GM18909 (cell line): ENCODE data around the gene ASPG.
"Not testable (repeated sequence)": the region's sequence is repeated elsewhere in the genome, so short reads cannot be mapped to it uniquely, and the experiment has no call there.

ENCODE experiments used
- ATAC-seq: cut with Tn5 transposase; IDR thresholded peaks from one replicate; pipeline ENCODE4 v1.9.1; 2021; ENCODE audit warnings: mild to moderate bottlenecking; ENCODE audit not compliant: unreplicated experiment, poor library complexity

ASPG gene

DNA sequence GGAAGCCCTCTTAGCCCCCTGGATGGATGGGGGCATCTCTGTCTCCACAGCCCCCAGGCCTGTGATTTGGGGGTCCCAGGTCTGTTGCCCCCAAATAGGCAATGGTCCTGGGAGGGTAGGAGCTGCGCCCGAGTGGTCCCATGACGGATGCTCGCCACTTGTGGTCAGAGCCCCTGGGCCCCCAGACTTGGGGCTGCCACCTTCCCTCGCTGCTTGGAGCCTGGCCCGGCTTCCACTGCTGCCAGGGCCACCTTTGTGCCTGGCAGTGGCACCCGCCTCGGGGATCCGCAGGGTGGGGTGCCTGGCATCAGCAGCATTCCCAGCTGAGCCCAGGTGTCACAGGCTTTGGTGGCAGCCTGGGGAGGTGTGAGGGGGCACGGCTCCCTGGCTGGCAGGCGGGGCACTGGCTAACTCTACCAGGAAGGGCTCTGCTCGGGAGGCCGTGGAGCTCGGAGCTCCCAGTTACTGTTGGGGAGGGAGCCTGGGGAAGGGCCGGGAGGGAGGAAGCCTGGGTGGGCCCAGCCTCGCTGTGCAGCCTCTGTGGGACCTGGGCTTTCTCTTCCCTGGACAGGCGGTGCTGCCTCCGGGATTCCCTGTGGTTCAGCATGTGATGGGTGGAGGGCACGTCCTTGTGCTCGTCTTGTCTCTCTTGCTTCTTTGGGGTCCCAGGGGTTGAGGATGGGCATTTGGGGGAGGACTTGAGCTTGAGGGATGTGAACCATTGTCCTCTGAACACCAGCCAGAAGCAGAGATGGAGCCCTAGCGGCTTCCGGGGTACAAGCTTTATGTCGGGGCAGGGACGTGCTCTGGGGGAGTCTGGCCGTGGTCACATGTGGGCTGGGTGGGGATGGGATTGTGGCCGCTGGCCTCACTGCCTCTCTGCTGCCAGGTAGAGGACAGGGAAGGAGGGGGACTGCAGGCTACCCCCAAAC lies 58.3 kb downstream of the ASPG start:
- ATAC-seq: no peak

DNA sequence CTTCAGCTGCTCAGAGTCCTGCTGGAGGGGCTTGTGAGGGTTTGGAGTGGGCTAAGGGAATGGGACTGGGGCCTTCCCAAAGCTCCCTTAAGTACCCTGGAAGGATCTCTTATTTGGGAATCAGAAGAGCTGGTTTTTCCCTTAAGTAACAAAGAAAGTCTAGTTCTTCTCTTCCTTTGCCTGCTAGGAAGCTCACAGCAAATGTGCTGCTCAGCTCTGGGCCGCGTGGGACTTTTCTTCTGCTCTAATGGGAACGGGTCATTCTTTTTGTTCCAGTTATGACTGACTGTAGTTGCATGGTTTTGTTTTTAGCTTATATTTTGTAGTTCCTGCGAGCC lies 58.9 kb downstream of the ASPG start:
- no peak for ATAC-seq

DNA sequence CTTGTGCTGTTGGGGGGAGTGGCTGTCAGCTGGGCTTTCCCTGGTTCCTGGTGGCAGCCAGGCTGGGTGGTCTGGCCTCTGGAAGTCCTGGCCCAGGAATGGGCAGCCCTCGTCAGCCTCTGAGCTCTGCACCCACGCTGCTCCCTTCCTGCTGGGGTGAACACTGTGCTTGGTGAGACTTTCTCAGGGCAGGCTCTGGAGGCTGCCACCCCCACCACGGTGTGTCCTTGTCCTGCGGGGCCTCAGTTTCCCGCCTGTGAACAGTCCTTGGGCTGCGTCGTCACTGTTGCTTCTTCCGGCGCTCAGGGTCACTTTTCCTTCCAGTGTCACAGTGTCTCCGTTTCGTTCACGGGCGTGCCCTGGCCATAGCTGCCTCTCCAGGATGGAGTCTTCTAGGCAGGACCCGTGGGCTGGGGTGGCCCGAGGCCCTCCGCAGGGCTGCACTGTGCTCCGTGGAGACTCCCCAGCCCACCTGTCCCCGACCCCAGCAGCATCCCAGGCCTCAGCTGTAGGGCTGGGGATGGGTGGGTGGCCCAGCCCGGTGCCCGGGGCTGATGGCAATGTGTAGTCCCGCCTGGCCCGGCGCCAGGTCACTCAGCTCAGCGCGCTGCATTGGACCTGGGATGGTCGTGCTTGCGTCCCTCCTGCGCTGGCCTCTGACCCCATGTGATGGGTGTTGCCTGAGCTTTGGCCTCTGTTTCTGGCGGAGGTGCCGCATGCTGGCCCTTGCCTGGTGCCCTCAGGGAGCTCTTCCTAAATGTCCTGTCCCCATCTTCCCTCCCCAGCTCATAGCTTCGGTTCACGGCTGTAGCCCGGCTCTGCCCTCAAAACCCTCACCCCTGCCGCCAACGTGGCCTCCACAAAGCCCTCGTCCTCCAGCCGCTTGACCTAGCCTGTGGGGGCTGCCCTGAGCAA lies 59.7 kb downstream of the ASPG start:
- no peak for ATAC-seq

DNA sequence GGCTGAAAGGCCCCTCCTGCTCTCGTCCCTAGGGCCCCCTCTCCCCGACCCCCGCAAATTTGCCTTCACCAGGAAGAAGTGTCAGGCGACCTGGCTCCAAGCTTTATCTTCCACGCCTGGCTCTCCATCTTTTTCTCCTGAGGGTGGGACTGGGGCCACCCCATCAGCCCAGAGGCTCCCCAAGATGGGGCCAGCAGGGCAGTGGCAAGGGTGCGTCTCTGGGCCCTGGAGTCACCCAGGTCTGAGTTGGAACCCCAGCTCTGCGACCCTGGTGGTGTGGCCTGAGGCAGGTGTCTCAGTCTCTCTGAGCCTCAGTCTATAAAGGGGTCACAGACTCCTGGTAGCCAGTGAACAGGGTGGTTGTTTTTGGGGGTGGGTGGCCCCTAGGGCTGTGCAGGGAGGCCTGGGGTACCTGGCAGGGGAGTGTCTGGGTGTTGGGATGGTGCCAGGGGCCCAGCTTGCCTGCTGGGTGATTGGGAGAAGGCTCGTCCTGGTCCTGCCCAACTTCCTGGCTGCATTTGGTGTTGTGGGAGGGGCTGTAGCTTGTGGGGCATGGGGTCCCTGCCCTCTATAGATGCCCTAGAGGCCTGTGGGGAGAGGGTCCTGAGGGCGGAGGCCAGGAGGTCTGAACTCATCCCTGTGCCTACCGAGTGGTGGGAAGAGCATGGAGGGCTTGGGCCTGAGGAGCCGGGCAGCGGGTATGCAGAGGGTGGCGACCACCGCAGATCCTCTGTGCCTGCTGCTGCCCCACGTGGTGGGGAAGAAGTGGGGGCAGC lies 60.5 kb downstream of the ASPG start:
- no peak for ATAC-seq

DNA sequence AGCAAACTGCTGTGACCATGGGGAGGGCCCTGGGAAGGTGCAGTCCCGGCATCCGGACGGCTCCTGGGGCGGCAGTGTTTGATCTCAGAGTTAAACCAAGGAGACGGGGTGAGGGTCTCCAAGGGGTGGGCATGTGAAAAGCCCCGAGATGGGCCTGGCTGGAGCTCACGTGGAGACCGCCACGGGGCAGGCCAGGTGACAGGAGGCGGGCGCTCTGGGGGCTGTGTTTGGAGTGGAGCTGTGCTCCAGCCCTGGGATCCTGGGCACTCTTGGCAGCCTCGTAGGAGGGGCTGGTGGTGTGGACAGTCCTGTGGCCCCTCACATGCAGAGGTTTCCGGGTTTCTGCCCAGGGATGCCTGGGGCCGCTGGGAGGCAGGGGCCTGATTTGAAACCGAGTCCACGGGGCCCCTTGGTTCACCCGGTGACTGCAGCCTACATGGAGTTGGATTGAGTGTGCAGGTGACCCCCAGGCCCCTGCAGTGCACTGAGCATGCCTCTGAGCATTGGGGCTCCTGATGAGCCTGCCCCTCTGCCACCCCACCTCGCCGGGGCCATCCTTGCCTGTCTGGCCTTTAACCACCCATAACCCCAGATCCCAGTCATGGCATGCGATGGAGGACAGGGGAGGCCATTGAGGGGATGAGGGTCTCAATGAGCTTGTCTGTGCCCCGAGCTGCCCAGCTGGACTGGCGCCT lies 61.3 kb downstream of the ASPG start:
- no peak for ATAC-seq

DNA sequence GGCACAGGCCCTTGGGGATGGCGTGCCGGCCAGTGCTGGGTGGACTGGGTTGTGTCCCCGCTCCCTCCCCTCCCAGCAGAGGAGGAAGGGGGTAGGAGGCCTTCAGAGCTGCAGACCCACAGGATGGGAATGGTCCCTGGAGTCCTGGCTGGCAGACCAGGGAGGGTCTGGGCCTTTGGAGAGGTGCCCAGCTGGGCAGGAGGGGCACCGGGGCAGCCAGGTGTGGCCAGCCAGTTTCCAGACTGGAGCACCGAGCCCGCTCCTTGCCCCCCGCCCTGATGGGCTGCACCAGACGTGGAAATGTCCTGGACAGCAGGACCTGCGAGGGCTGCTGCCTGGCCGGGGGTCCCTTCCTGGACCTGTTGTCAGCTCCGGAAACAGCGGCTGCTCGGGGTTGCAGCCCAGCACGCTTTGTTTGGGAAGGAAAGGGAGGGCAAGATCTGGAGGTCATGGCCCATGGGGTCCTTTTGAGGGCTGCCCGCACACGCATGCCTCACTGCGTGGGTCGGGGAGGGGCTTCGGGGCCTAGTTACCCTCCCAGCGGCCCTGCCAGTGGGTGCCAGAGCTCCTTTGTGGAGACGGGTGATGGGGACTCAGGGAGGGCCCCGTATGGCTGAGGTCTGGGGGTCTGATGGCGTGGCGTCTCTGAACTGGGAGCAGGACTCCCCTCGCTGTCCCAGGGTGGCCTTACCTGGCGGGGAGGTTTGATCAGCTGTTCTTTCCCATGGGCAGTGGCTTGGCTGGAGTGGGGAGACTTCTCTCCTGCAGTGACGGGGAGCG lies 62.0 kb downstream of the ASPG start:
- ATAC-seq: no peak

DNA sequence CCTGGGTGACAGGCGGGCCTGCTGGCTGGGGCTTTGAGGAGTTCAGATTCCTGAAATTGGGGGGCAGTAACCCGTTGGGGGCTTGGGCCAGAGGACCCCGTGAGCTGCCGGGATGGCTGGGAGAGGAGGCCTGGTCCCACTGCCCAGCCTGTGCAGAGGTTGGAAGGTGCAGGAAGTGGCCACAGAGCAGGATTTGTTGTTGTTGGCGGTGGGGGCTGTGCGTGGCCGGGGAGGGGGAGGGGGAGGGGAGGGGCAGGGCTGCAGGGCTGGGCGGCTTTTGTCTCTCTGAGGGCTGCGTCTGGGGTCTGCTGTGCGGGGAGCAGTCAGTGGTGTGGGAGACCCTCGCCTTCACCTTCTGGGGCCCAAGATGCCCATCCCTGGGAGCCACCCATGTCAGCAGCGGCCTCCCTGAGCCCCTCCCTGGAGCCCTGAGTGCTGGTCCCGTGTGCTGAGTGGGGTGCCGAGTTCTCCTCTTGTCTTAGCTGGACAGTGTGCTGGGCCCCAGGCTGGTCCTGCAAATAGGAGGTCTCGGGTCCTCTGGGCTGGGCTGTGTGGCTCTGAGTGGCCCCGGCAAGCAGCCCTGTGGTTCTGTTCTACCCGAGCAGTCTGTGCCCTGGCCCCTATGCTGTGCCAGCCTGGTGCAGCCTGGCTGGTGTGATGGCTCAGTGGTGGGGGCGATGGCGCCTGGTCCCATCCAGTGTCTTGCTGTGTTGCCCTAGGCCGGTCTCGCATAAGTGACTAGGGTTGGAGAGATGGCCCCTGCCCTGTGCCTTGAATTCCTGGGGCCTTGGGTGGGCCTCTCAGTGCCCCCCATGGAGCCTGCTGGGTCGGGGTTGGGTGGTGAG lies 63.2 kb downstream of the ASPG start:
- ATAC-seq: no peak

DNA sequence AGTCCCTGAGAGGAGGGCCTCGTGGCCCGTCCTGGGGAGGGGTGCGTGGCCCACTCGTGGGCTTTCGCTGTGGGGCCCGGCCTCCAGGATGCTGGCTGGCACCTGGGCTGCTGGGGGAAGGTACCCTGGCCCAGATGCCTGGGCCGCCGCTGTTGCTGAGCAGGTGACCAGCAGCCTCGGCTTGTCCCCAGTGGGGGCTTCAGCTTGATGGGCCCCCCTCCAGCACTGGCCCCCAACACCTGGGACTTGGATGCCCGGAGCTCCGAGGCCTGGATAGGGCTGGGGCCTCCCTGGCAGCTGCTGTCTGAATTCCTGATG lies 63.7 kb downstream of the ASPG start:
- ATAC-seq: no peak

DNA sequence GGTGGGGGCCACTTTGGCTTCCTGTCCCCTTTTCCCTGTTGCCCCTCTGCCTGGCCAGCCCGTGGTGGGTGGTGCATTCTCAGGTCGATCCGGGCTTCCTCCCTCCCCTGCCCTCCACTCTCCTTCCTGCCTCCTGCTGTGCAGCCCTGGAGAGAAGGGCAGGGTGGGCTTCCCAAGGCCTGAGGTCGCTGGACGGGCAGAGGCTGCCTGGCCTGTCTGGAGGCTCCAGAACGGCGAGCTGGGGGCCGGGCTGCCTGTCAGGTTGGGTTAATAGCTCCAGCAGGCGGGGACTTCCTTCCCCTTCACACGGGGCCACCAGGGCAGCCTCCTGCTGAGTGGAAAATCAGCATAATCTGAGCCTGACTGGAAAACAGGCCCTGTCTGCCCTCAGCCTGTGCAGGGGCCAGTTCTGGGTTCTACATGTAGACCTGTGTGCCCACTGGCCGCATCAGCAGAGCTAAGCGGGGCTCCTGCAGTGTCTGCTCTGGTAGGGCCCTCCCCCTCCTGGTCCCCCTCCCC lies 64.2 kb downstream of the ASPG start:
- ATAC-seq: no peak

DNA sequence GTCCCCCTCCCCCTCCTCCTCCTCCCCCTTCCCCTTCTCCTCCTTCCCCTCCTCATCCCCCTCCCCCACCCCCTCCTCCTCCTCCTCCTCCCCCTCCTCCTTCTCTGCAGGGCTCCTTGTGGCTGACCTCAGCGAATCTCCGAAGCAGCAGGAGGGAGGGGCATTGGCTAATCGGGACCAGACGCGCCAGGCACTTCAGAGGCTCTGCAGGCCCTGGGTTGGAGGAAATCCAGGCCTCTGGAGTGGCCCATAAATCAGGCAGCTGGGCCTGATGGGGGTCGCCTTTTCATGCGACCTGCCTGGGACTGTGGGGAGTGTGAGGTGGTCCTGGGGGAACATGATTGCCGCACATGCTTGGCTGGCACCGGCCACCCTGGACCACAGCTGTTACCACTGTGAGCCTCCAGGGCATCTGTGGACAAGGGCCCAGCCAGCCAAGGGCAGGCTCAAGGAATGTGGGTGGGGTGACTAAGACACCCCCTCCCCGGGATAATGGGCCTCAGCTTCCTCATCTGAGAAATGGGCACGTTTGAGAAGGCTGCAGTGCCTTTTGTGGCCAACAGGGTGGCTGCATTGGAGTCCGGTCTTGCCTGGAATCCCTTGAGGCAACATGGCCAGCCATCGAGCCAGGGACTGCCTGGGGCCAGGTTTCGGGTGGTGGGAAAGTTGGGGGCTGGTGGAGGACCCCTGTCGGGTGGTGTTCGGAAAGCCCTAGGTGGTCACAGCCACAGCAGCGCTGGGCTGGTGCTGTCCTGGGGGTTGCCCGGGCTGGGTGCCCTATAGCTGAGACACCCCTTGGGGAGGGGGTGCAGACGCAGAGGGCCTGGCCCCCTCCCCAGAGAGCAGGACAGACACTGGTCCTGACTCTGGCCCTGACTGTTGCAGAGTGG lies 64.9 kb downstream of the ASPG start:
- ATAC-seq: no peak

DNA sequence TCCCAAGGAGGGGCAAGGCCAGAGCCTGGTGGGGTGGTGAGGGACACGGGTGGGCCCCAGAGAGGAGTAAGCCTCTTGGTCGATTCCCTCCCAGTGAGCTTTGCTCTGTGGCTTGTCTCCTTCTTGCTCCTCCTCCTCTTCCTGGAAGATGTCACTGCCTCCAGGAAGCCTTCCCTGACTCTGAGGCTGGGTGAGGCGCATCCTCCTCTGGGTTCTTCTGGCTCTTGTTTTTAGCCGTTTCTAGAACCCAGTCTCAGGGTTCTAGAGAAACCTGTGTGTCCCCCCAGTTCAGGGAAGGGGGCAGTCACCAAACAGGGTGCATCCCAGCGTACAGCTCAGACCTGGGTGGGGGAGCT lies 65.5 kb downstream of the ASPG start:
- ATAC-seq: no peak

DNA sequence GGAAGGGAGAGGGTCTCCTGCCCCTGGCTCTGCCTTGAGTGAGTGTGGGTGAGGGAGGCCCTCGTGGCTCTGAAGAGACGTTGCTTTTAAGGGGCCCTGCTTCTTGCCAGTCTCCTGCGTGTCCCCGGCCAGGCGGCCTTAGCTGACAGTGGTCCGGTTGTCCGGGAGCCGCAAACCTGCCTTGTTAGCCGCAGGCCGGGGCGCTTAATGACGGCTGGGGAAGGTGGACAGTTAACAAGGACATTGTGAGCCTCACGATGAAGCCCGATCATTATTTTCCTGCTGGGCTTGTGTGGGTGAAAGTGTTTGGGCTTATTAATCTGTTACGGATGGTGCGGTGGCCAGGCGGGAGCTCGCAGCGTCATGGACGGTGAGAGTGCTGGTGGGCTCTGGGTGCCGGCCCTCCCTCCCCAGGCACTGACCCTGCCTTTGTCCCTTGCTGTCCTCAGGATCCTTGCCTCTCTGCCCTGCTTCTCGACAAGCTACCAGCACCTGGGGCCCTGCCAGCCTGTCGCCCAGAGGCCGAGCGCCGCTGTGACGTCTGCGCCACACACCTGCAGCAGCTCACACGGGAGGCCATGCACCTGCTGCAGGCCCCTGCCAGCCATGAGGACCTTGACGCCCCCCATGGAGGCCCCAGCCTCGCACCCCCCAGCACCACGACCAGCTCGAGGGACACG lies 66.2 kb downstream of the ASPG start:
- ATAC-seq: no peak

DNA sequence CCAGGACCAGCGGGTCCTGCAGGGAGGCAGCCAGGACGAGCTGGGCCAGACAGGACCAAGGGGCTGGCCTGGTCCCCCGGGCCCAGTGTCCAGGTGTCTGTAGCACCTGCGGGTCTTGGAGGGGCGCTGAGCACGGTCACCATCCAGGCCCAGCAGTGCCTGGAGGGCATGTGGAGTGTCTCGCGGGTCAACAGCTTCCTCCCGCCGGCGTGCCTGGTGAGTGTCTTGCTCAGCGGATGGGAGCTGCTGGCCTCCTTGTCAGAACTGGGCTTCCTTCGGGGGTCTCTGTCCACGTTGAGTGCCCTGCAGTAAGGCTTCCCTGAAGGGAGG lies 66.7 kb downstream of the ASPG start:
- no peak for ATAC-seq

DNA sequence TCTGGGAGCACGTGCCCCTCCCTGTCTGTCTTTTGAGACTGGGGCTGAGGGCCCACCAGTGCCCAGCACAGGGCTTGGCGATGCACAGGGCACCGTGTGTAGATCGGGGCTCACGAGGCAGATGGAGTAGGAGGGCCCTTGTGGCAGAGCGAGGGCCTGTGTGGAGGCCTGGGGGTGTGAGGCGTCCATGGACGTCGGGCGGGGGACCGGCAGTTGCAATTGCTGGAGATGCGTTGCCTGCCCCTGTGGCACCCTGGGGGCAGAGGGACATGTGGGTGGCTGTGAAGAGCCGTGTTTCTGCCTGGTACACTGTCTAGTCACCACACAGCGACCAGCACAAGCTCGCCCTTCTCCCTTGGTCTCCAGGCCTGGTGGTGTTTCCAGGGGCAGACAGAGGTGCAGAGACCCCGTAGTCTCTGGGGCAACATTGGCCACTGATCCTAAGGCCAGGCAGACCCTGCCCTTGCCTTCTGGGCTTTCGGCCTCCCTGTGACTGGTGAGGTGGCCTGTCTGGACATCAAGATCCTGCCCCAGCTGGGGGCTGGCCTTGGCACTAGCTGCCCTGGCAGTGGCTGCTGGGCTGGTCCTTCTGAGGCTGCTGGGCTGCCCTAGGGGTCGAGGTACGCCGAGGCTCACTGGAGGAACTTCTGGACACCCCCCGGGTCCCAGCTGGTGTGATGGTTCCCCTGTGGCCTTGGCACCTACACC lies 67.3 kb downstream of the ASPG start:
- ATAC-seq: no peak

DNA sequence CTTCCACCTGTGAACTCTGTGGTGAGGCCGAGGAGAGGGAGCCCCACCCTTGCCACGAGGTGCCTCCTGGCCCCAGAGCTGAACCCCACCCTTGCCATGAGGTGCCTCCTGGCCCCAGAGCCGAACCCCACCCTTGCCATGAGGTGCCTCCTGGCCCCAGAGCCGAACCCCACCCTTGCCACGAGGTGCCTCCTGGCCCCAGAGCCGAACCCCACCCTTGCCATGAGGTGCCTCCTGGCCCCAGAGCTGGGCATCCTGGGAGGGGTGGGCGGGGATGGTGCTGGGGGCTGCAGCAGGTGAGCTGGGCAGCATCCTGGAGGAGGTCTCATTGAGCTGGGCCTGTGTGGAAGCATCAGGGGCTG lies 67.9 kb downstream of the ASPG start:
- ATAC-seq: not testable (repeated sequence)

DNA sequence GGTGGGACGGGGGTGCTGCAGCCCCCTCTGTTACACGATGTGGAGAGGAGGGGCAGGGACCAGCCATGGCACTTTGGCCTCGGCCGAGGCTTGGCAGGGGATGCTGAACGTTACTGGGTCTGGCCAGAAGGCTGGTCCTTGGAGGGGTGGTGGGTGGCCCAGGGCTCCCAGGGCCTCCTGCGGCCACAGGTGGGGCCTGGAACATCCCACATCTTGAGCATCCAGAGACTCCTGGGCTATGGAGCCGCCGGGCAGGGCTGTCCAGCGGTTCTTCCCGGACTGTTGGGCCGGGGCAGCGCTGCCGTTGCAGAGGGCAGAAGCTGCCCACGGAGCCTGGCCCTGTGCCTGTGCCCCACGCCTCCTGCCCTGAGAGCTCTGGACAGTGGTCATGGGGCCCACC lies 68.7 kb downstream of the ASPG start:
- ATAC-seq: no peak

DNA sequence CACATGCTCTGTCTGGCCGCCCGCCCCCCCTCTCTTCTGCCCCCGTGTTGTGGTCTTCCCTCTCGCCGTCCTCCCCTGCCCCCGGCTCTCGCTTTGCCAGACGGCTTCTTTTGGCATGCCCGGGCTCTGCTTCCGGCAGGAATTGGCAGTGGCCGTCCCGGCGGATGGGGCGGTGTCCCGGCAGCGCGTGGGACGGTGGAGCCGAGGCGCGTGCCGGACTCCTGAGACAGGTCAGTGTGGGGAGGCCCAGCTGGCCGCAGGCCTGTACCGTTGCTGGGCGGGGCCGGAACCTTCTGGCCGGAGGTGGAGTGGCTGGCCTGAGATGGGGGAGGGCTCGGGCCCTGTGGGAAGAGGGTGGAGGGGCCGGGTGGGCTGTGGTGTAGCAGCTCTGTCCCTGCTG lies 70.0 kb downstream of the ASPG start:
- ATAC-seq: no peak
